Skeletal muscle satellite cell (primary cell): ENCODE data around the gene EFCAB8.

Source experiments
- H3K27me3 ChIP-seq: 2 replicates; pipeline ENCODE4 v1.7.0; 2013; ENCODE audit warnings: low read length; ENCODE audit not compliant: control insufficient read depth, insufficient read depth
- H3K36me3 ChIP-seq: 2 replicates; pipeline ENCODE4 v1.7.0; 2013; ENCODE audit warnings: mild to moderate bottlenecking, control low read depth, low read length; ENCODE audit not compliant: insufficient read depth
- H3K4me1 ChIP-seq: 2 replicates; pipeline ENCODE4 v1.7.0; 2013; ENCODE audit warnings: low read length; ENCODE audit not compliant: control insufficient read depth, insufficient read depth
- H3K4me2 ChIP-seq: 2 replicates; pipeline ENCODE4 v1.7.0; 2013; ENCODE audit warnings: mild to moderate bottlenecking, low read length
- H3K4me3 ChIP-seq: 2 replicates; pipeline ENCODE4 v1.7.0; 2013; ENCODE audit warnings: low read length
- H3K9ac ChIP-seq: 2 replicates; pipeline ENCODE4 v1.7.0; 2013; ENCODE audit warnings: mild to moderate bottlenecking, low read depth, low read length, moderate library complexity
- H3K9me3 ChIP-seq: replicated peaks from 2 replicates; pipeline ENCODE4 v1.7.0; 2013; ENCODE audit warnings: mild to moderate bottlenecking, control low read depth, low read length

The EFCAB8 gene

DNA sequence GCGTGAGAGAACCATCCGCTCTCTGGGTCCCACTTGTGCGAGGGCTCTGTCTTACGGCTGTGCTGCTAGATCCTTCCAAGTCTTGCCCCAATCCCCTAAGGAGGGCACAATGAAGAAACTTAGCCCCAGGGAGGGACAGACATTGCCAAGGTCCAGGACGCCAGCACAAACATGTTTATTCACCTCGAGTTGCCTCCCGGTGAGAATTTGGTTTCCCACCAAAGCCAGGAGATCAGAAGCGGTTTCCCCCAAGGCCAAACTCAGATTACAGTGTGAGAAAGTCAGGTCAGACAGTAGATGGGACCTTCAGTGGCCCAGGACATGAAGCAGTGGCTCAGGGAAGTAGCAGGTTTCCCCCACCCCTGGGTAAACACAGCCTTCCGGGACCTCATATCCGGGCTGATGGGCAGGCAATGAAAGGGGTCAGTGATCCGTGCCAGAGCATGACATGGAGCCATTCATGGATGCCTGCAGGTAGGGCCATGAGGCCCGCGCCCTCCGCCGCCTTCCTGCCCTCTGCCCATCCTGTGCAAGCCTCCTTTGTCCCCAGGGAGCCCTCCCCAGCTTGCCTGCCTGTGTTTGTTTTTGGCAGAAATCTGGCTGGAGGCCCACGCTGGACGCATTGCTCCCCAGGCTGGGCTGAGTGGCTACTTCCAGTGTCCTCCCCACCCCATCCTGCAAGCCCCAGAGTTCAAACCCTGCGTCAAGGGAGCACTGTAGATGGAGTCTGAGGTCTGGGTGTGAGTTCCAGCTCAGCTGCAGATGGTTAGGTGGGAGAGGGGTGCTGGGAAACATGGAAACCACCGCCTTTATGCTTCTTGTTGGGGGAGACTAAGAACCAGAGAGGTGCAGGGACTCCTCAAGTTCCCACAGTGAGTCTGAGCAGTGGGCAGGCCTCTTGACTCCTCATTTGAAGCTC lies 150.8 kb downstream of the EFCAB8 start:
- peaks cover 34% of the 10 kb centered on the region for H3K27me3 ChIP-seq
- no peak overlapping the region for H3K9ac ChIP-seq
- H3K36me3 ChIP-seq = no peaks in the 10 kb centered on the region
- no peak overlapping the region for H3K4me3 ChIP-seq
- no peaks in the 10 kb centered on the region for H3K4me1 ChIP-seq
- no peaks in the 10 kb centered on the region for H3K9me3 ChIP-seq
- no peak overlapping the region for H3K4me2 ChIP-seq

DNA sequence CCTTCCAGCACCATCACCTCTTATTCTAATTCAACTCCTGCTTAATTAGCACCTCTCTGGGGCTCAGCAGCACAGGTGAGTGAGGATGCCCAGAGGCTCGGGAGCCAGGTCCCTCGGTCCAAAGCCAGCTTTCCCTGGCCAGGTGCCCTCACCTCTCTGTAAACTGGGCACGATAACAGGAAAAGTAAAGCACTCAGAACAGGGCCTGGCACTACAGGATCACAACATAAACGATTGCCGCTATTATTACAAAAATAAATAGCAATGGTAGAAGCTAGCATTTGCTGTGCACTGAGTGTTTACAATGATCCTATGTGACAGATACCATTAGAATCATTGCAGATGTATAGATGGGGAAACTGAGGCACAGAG lies 151.4 kb downstream of the EFCAB8 start:
- H3K9ac ChIP-seq = no peak overlapping the region
- no peaks in the 10 kb centered on the region for H3K36me3 ChIP-seq
- no peaks in the 10 kb centered on the region for H3K9me3 ChIP-seq
- no peak overlapping the region for H3K4me3 ChIP-seq
- H3K27me3 ChIP-seq = peaks cover 38% of the 10 kb centered on the region
- no peaks in the 10 kb centered on the region for H3K4me1 ChIP-seq
- H3K4me2 ChIP-seq = no peak overlapping the region

DNA sequence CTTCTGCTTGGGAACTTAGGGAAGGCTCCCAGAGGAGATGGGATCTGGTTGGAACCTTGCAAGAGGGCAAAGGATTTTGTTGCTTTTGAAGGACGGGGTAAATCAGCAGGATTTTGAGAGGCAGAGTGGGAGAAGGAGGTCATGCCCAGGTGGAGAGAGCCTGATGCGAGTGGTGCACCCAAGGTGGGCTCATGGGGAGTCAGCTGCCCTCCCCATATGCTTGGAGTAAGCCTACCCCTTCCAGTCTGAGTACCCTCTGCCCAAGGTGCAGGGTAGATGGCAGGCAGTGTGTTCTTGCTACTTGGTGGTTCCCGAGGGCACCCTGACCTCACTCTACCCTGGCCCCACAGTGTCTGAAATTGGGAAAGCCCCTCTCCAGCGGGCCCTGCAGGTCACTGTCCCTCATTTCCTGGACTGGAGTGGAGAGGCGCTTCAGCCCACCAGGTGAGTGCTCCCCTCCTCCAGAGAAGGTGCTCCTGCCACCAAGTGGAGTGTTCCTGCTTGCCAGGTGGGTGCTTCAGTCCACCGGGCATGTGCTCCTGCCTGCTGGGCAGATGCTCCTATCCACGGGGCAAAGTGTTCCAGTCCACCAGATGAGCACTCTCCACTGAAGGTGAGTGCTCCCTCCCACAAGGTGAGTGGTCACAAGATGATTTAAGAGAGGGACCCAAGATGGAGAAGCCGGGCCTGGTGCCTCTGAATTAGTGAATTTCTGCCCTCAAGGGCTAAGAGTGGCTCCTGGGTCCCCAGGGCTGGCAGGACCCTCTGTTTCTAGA lies 152.1 kb downstream of the EFCAB8 start:
- H3K4me2 ChIP-seq = no peak overlapping the region
- no peaks in the 10 kb centered on the region for H3K36me3 ChIP-seq
- no peak overlapping the region for H3K4me3 ChIP-seq
- H3K4me1 ChIP-seq = no peaks in the 10 kb centered on the region
- H3K9me3 ChIP-seq = no peaks in the 10 kb centered on the region
- peaks cover 45% of the 10 kb centered on the region for H3K27me3 ChIP-seq
- no peak overlapping the region for H3K9ac ChIP-seq
